Natural killer cell (primary cell): ENCODE measurements around the gene IP6K3. TPM values are rescaled to one million over a fixed set of nuclear protein-coding genes. Genes with fewer than 3 reads are reported as not detected.

Experiments
- ATAC-seq, 3 donors: fragments of 150-1000 bp in 2 of 3; fragments of 200-7000 bp in 1 of 3; cut with Tn5 transposase; 1 replicate in 1 of 3; 2 replicates in 2 of 3; pipeline ENCODE4 v1.10.0; 2021; ENCODE audit warnings: mild to moderate bottlenecking in 2 of 3, moderate library complexity in 2 of 3
- DNase-seq, 2 donors: peaks; one replicate each; pipeline versions ENCODE4 v3.0.0 to v3.0.0-alpha.2; 2013 to 2021; ENCODE audit warnings: mixed read lengths in 1 of 2
- H3K27ac ChIP-seq: one replicate; pipeline ENCODE4 v1.5.1; 2013; ENCODE audit warnings: mild to moderate bottlenecking, low read length
- H3K27me3 ChIP-seq: one replicate; pipeline ENCODE4 v1.6.1; 2013; ENCODE audit warnings: low read length; ENCODE audit not compliant: control insufficient read depth, insufficient read depth
- H3K36me3 ChIP-seq: one replicate; pipeline ENCODE4 v1.6.1; 2013; ENCODE audit warnings: low read length; ENCODE audit not compliant: control insufficient read depth, insufficient read depth
- H3K4me1 ChIP-seq: one replicate; pipeline ENCODE4 v1.6.1; 2013; ENCODE audit warnings: low read length; ENCODE audit not compliant: control insufficient read depth, insufficient read depth
- H3K4me3 ChIP-seq: one replicate; pipeline ENCODE4 v1.5.1; 2013; ENCODE audit warnings: low read length
- H3K9me3 ChIP-seq: one replicate; pipeline ENCODE4 v1.6.1; 2013; ENCODE audit warnings: low read length; ENCODE audit not compliant: control insufficient read depth, insufficient read depth
- H3K27ac Mint-ChIP-seq, 2 donors: one replicate each; pipeline ENCODE4 v1.8.0; 2022; ENCODE audit warnings: mild to moderate bottlenecking in 2 of 2, mixed read lengths in 2 of 2, moderate library complexity in 1 of 2
- H3K27me3 Mint-ChIP-seq, 2 donors: one replicate each; pipeline ENCODE4 v1.8.0; 2022; ENCODE audit warnings: low read depth in 2 of 2, mixed read lengths in 2 of 2
- H3K36me3 Mint-ChIP-seq: one replicate; pipeline ENCODE4 v1.8.0; 2022; ENCODE audit warnings: mixed read lengths
- H3K4me1 Mint-ChIP-seq, 2 donors: one replicate each; pipeline ENCODE4 v1.8.0; 2022; ENCODE audit warnings: mixed read lengths in 2 of 2
- H3K4me3 Mint-ChIP-seq: one replicate; pipeline ENCODE4 v1.8.0; 2022; ENCODE audit warnings: mild to moderate bottlenecking, moderate library complexity, mixed read lengths
- H3K9me3 Mint-ChIP-seq, 2 donors: one replicate each; pipeline ENCODE4 v1.8.0; 2022; ENCODE audit warnings: mixed read lengths in 2 of 2
- WGBS: methylation state at CpG from one replicate; pipeline ENCODE4 v1.1.7; 2013; ENCODE audit warnings: missing lambda C conversion rate; ENCODE audit not compliant: insufficient coverage; 5-methylcytosine and 5-hydroxymethylcytosine counted together
- intact Hi-C: fragments of 100-400 bp; cut with micrococcal nuclease; formaldehyde crosslinking; loops from one replicate; pipeline ENCODE4 v1.14.2; 2022
- total RNA-seq, 4 donors: library from RNA; stranded (reverse); fragments of 120-200 nt in 1 of 4; gene quantifications; one replicate each; pipeline versions ENCODE4 v1.2.3 to v1.2.4, GENCODE V29; 2013 to 2022
- TF ChIP-seq, protein P1 (sequence below): fragments of 200-600 bp; IDR thresholded peaks from one replicate; pipeline ENCODE4 v1.8.0; 2022; ENCODE audit warnings: antibody characterized with exemption

The IP6K3 gene
- total RNA-seq, 3 donors from 2014 or later (not counting 1 experiment from before 2014, with no cell fraction given) = not detected

- H3K27me3 Mint-ChIP-seq = no peaks in the 10 kb centered on the region
- 87% methylated on average over 5 of the region's 5 CpGs for WGBS
- H3K9me3 Mint-ChIP-seq = no peaks in the 10 kb centered on the region
- intact Hi-C loops = no loop called here
- TF ChIP-seq, protein P1, sequence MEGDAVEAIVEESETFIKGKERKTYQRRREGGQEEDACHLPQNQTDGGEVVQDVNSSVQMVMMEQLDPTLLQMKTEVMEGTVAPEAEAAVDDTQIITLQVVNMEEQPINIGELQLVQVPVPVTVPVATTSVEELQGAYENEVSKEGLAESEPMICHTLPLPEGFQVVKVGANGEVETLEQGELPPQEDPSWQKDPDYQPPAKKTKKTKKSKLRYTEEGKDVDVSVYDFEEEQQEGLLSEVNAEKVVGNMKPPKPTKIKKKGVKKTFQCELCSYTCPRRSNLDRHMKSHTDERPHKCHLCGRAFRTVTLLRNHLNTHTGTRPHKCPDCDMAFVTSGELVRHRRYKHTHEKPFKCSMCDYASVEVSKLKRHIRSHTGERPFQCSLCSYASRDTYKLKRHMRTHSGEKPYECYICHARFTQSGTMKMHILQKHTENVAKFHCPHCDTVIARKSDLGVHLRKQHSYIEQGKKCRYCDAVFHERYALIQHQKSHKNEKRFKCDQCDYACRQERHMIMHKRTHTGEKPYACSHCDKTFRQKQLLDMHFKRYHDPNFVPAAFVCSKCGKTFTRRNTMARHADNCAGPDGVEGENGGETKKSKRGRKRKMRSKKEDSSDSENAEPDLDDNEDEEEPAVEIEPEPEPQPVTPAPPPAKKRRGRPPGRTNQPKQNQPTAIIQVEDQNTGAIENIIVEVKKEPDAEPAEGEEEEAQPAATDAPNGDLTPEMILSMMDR = no peak
- peak overlapping the region; percentile 96 to 98 for H3K27ac Mint-ChIP-seq
- Histone ChIP-seq H3K9me3 (no peaks in the 10 kb centered on the region), H3K4me3 (no peak overlapping the region), H3K27ac (peak overlapping the region; percentile 83), H3K36me3 (peaks cover 57% of the 10 kb centered on the region), H3K4me1 (peaks cover 59% of the 10 kb centered on the region), H3K27me3 (no peaks in the 10 kb centered on the region)
- DNase-seq = peak in 1 of 2 donors; percentile 30
- H3K4me1 Mint-ChIP-seq = peaks cover 27 to 31% of the 10 kb centered on the region in 2 donors
- no peak for ATAC-seq
- no peaks in the 10 kb centered on the region for H3K36me3 Mint-ChIP-seq
- peak overlapping the region; percentile 71 for H3K4me3 Mint-ChIP-seq
These were observed 51.7 kb downstream of the IP6K3 start for GRCh38 chr6:33694977-33695376.

DNA sequence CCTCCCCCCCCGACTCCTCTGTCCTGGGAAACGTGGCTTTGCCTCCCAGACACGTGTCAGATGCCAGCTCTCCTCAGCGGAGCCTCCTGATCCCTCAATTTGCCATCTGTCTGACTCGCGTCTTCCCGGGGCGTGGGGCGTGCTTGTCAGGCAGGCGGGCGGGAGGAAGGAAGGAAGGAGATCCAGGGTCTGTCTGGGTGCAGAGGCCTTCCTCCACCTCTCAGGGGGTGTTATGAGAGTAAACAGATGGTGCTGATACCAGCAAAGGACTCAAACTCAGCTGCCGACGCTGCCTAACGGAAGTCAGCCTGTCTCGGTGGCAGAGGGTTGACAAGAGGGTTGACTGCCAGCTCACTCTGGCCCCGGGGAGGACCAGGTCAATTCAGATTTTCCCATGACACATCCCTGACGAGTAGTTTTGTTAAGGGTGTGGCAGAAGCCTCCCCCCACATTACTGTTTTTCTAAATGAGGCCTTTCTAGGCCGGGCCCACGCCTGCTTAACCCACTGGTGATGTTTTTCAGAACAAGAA, 52.2 kb downstream of the IP6K3 start:
- no peaks in the 10 kb centered on the region for H3K9me3 ChIP-seq
- ATAC-seq (peak; percentile 56 to 69 (median 66)), DNase-seq (peak; percentile 28 to 80)
- TF ChIP-seq, protein P1 = no peak
- Mint-ChIP-seq H3K9me3 (no peaks in the 10 kb centered on the region), H3K4me3 (peak overlapping the region; percentile 71), H3K27ac (peak overlapping the region; percentile 96 to 98), H3K27me3 (no peaks in the 10 kb centered on the region), H3K36me3 (peaks cover 2% of the 10 kb centered on the region), H3K4me1 (peaks cover 27 to 31% of the 10 kb centered on the region in 2 donors)
- no peak overlapping the region for H3K4me3 ChIP-seq
- 34% methylated on average over 17 of the region's 19 CpGs for WGBS
- peaks cover 62% of the 10 kb centered on the region for H3K36me3 ChIP-seq
- no peaks in the 10 kb centered on the region for H3K27me3 ChIP-seq
- intact Hi-C loops = no loop called here
- H3K4me1 ChIP-seq = peaks cover 59% of the 10 kb centered on the region
- peak overlapping the region; percentile 83 for H3K27ac ChIP-seq

DNA sequence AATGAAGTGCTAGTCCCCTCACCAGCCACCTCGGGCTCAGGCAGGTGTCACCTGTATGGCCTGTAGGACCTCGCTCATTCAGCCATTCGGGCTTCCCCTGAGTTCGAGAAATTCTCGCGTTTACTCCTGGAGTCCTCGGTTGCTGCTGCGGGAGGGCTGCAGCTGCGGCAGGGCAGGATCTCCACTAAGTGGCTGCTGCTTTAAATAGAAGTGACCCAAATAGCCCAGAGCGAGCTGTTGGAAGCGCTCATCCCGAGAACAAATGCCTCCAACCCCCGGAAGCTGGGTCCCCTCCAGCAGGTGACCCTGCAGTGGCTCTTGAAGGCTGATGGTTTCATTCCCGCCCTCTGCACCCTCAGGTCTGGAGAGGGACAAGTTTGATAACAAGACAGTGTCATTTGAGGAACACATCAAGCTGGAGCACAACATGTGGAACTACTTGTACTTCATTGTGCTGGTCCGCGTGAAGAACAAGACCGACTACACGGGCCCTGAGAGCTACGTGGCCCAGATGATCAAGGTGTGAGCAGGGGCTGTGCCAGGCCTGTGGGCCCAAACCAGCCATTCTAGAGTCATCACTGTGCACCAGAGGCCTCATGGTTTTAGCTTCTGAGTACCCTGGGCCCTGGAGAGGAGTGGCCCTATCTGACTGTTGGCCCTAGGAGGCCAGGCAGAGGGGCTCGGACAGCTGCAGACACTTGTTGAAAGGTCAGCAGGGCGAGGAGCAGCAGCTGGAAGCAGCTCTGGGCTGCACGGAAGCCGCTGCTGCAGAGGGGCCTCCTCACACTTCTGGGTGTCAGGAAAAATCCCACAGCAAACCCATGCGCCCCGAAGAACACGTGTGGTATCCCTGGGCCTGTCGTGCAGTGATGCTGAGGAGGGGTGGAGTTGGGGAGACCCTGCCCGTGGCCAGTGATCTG, 53.3 kb downstream of the IP6K3 start:
- Mint-ChIP-seq H3K27me3 (no peaks in the 10 kb centered on the region), H3K4me3 (peak overlapping the region; percentile 70), H3K4me1 (peaks cover 27 to 31% of the 10 kb centered on the region in 2 donors), H3K9me3 (no peaks in the 10 kb centered on the region), H3K36me3 (peaks cover 6% of the 10 kb centered on the region), H3K27ac (peak overlapping the region; percentile 96 to 98)
- no peak for ATAC-seq
- Histone ChIP-seq H3K4me1 (peaks cover 59% of the 10 kb centered on the region), H3K36me3 (peaks cover 70% of the 10 kb centered on the region), H3K9me3 (no peaks in the 10 kb centered on the region), H3K4me3 (no peak overlapping the region), H3K27me3 (no peaks in the 10 kb centered on the region), H3K27ac (peak overlapping the region; percentile 83)
- peak in 1 of 2 donors; percentile 26 for DNase-seq
- 74% methylated on average over 28 of the region's 28 CpGs for WGBS
- intact Hi-C loops = no loop called here
- TF ChIP-seq, protein P1 = no peak
